Esophagus muscularis mucosa (tissue), 4 donors: ENCODE results near the gene TMEM240. TPM values are rescaled to one million over a fixed set of nuclear protein-coding genes. Genes with fewer than 3 reads are reported as not detected.

Source experiments
- DNase-seq: peaks from one replicate; pipeline ENCODE4 v3.0.0-alpha.2; 2017; ENCODE audit errors: extremely low spot score
- H3K27ac ChIP-seq, 4 donors: fragments of 200-600 bp; sonication (generic); replicated peaks in 1 of 4; 1 replicate in 3 of 4; 2 replicates in 1 of 4; pipeline ENCODE4 v1.5.1; 2016 to 2019; ENCODE audit warnings: mild to moderate bottlenecking in 1 of 4
- H3K27me3 ChIP-seq, 4 donors: fragments of 200-600 bp; sonication (generic); one replicate each; pipeline versions ENCODE4 v1.5.1 to v1.6.0; 2016 to 2019
- H3K36me3 ChIP-seq, 4 donors: fragments of 200-600 bp; sonication (generic); one replicate each; pipeline ENCODE4 v1.5.1; 2016 to 2019
- H3K4me1 ChIP-seq, 4 donors: fragments of 200-600 bp; sonication (generic); one replicate each; pipeline ENCODE4 v1.5.1; 2016 to 2019
- H3K4me3 ChIP-seq, 4 donors: fragments of 200-600 bp; sonication (generic); 1 replicate in 2 of 4; 2 replicates in 2 of 4; pipeline ENCODE4 v1.5.1; 2016 to 2019; ENCODE audit warnings: mild to moderate bottlenecking in 4 of 4, moderate library complexity in 1 of 4
- H3K9me3 ChIP-seq, 4 donors: fragments of 200-600 bp; sonication (generic); 1 replicate in 3 of 4; 2 replicates in 1 of 4; pipeline ENCODE4 v1.5.1; 2016 to 2019
- EP300 ChIP-seq: sonication (generic); formaldehyde crosslinking; IDR thresholded peaks from one replicate; pipeline ENCODE4 v1.6.1; 2017; ENCODE audit warnings: antibody characterized with exemption
- POLR2A ChIP-seq: fragments of 450-650 bp; IDR thresholded peaks from one replicate; pipeline ENCODE4 v1.6.1; 2017; ENCODE audit warnings: antibody characterized with exemption, moderate library complexity, mild to moderate bottlenecking, low read depth
- POLR2AphosphoS5 ChIP-seq, 2 donors: sonication (generic); formaldehyde crosslinking; IDR thresholded peaks; one replicate each; pipeline ENCODE4 v1.6.1; 2017; ENCODE audit warnings: antibody characterized with exemption in 2 of 2
- WGBS: methylation state at CpG from one replicate; pipeline ENCODE4 v1.1.5; 2018; 5-methylcytosine and 5-hydroxymethylcytosine counted together
- intact Hi-C: fragments of 100-400 bp; cut with DNase I; formaldehyde crosslinking; loops from one replicate; pipeline ENCODE4 v1.15.1; 2023
- total RNA-seq, 4 donors: library from RNA; depleted of rRNA; stranded (reverse); fragments of >200 nt; gene quantifications; one replicate each; pipeline versions ENCODE4 v1.1.0 to v1.2.1, GENCODE V29; 2016
- TF ChIP-seq, protein P1 (sequence below), 3 experiments: fragments of 200-600 bp in 2 of 3; fragments of 450-650 bp in 1 of 3; sonication (generic) in 2 of 3; IDR thresholded peaks; one replicate each; pipeline ENCODE4 v1.5.1; 2017 to 2019; ENCODE audit warnings: antibody characterized with exemption in 3 of 3, mild to moderate bottlenecking in 2 of 3, moderate library complexity in 1 of 3

The TMEM240 gene
- total RNA-seq, 4 donors from 2014 or later = 8.7 to 22.1 (median 13.9) TPM

DNA sequence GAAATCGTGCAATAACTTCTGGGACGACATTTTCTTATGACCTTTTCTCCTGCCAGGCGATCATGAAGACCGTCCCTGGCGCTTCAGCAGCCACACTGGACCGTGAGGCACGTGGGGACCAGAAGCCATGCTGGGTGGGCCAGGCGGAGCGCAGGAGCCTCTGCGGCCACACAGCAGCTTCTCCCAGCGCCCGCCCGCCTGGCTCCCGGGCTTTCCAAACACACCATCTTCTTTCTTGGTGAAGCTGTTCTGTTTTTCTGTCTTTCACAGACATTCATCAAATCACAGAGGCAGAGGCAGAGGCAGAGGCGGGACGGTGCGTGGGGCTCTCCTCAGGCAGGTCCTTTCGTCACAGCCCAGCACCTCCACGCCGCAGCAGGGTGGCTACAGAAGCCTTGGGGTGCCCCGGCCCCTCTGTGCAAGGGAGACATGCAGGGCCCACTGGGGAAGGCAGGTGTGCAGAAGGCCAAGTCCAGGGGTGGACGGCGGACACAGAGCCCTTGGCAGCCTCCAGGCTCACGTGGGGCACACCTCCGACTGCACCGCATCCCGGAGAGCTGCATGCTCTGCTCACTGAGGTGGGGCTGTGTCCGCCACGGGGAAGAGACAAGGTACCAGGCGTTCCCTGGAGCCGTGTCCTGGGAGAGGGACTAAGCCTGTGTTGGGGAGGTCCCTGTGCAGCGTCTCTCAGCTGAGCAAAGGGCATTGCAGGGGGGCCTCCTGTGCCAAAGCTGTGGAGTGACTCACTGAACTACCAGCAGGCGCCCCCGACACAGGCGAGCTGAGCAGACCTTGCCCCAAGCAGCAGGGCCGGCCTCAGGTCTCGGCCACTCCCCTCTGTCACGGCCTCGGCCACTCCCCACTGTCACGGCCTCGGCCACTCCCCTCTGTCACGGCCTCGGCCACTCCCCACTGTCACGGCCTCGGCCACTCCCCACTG lies 2.6 kb upstream of the TMEM240 start:
- Histone ChIP-seq H3K4me1 (peaks cover 28 to 48% (median 31%) of the 10 kb centered on the region in 4 donors), H3K27me3 (no peaks in the 10 kb centered on the region), H3K4me3 (no peak overlapping the region), H3K27ac (no peak overlapping the region), H3K36me3 (peaks cover 5 to 46% (median 31%) of the 10 kb centered on the region in 4 donors), H3K9me3 (no peaks in the 10 kb centered on the region)
- intact Hi-C loops = no loop called here
- DNase-seq = no peak
- WGBS = 89% methylated on average over 29 of the region's 45 CpGs
- TF ChIP-seq EP300 (no peak), POLR2A (no peak), POLR2AphosphoS5 (IDR thresholded peaks at IDR 0.05) (no peak)
- TF ChIP-seq, protein P1, sequence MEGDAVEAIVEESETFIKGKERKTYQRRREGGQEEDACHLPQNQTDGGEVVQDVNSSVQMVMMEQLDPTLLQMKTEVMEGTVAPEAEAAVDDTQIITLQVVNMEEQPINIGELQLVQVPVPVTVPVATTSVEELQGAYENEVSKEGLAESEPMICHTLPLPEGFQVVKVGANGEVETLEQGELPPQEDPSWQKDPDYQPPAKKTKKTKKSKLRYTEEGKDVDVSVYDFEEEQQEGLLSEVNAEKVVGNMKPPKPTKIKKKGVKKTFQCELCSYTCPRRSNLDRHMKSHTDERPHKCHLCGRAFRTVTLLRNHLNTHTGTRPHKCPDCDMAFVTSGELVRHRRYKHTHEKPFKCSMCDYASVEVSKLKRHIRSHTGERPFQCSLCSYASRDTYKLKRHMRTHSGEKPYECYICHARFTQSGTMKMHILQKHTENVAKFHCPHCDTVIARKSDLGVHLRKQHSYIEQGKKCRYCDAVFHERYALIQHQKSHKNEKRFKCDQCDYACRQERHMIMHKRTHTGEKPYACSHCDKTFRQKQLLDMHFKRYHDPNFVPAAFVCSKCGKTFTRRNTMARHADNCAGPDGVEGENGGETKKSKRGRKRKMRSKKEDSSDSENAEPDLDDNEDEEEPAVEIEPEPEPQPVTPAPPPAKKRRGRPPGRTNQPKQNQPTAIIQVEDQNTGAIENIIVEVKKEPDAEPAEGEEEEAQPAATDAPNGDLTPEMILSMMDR (IDR thresholded peaks at IDR 0.05) = no peak

- intact Hi-C loops = no loop called here
- no peaks in the 10 kb centered on the region for H3K27me3 ChIP-seq
- DNase-seq = no peak
- no peak overlapping the region for H3K27ac ChIP-seq
- H3K9me3 ChIP-seq = no peaks in the 10 kb centered on the region
- no peak overlapping the region for H3K4me3 ChIP-seq
- 84% methylated on average over 20 of the region's 37 CpGs for WGBS
- peaks cover 32 to 57% (median 35%) of the 10 kb centered on the region in 4 donors for H3K4me1 ChIP-seq
- TF ChIP-seq POLR2AphosphoS5 (IDR thresholded peaks at IDR 0.05) = no peak
- TF ChIP-seq, protein P1 (IDR thresholded peaks at IDR 0.05) = no peak
- no peak for TF ChIP-seq EP300
- no peak for TF ChIP-seq POLR2A
- H3K36me3 ChIP-seq = peaks cover 5 to 45% (median 34%) of the 10 kb centered on the region in 4 donors
Observed at GRCh38 chr1:1541956-1542765, 1.7 kb upstream of the TMEM240 start.

- Histone ChIP-seq H3K4me3 (peak overlapping the region; percentile 74 to 85 (median 82)), H3K36me3 (peaks cover 5 to 45% (median 34%) of the 10 kb centered on the region in 4 donors), H3K9me3 (no peaks in the 10 kb centered on the region), H3K27me3 (no peaks in the 10 kb centered on the region), H3K27ac (peak overlapping the region; percentile 77 to 84 (median 81)), H3K4me1 (peaks cover 32 to 67% (median 46%) of the 10 kb centered on the region in 4 donors)
- TF ChIP-seq POLR2AphosphoS5 (IDR thresholded peaks at IDR 0.05) (no peak), POLR2A (no peak), EP300 (no peak)
- TF ChIP-seq, protein P1 (IDR thresholded peaks at IDR 0.05) = no peak
- DNase-seq = no peak
- WGBS = 81% methylated on average over 10 of the region's 53 CpGs
- intact Hi-C loops = no loop called here
Observed at GRCh38 chr1:1540818-1541628, 599 bp upstream of the TMEM240 start.

DNA sequence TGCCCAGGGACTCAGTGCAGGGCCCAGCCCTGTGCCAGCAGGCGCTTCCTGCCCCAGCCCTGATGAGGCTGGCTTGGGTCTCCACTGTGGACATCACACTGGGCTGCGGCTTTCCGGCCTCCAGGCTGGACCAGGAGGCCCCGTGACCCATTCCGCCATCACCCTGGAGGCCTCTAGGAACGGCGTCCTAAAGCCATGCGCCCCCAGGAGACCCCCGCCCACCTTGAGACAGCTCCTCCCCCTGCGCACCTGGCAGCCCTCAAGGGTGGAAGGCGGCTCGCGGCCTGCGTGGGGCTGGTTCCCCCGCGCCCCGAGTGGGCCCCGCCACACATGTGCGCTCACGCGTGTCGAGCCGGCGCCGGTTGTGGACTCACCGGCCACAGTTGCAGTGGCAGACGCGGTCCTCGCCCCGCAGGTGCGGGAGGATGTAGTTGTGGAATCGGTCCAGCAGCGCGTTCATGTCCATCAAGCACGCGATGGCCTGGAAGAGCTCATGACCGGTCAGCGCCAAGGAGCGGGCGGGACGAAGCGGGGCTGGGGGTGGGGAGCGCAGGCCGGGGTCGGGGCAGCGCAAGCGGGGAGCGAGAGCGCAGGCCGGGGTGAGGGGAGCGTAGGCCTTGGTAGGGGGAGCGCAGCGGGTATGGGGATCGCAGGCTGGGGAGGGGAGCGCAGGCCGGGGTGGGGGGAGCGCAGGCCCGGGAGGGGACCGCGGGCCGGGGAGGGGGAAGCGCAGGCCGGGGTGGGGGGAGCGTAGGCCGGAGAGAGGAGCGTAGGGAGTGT lies 924 bp downstream of the TMEM240 start:
- H3K9me3 ChIP-seq = no peaks in the 10 kb centered on the region
- DNase-seq = no peak
- H3K27me3 ChIP-seq = no peaks in the 10 kb centered on the region
- WGBS = 14% methylated on average over 18 of the region's 66 CpGs
- intact Hi-C loops = no loop called here
- H3K4me3 ChIP-seq = peak overlapping the region; percentile 74 to 85 (median 82)
- no peak for TF ChIP-seq EP300
- peak in 1 of 2 donors; percentile 40 for TF ChIP-seq POLR2AphosphoS5 (IDR thresholded peaks at IDR 0.05)
- no peak for TF ChIP-seq POLR2A
- TF ChIP-seq, protein P1 (IDR thresholded peaks at IDR 0.05) = no peak
- peaks cover 28 to 64% (median 47%) of the 10 kb centered on the region in 4 donors for H3K4me1 ChIP-seq
- H3K27ac ChIP-seq = peak overlapping the region; percentile 77 to 84 (median 81)
- H3K36me3 ChIP-seq = peaks cover 5 to 58% (median 40%) of the 10 kb centered on the region in 4 donors
